Measurements from ENCODE around the gene CLEC16A.

CLEC16A gene

GRCh38 chr16:11004973-11005610 lies 60.7 kb downstream of the CLEC16A start:
- TF ChIP-seq CTCF (IDR thresholded peaks at IDR 0.05; ENCODE audit: low read depth, low read length), result no peak
- no peak overlapping the region for H3K4me3 ChIP-seq (ENCODE audit: low read depth, low read length)
- in situ Hi-C loops (cut with HindIII; ENCODE audit: low sequenced_read_pairs), result no loop called here
- peak; percentile 40 for DNase-seq (ENCODE audit: low read depth, low spot score)

- no peak for TF ChIP-seq CTCF (IDR thresholded peaks at IDR 0.05; ENCODE audit: low read depth, low read length)
- DNase-seq (ENCODE audit: low read depth, low spot score), result no peak
- in situ Hi-C loops (cut with HindIII; ENCODE audit: low sequenced_read_pairs), result no loop called here
- no peak overlapping the region for H3K4me3 ChIP-seq (ENCODE audit: low read depth, low read length)
Measured at GRCh38 chr16:11005611-11005975, 61.2 kb downstream of the CLEC16A start.

- no peak for DNase-seq (ENCODE audit: low read depth, low spot score)
- H3K4me3 ChIP-seq (ENCODE audit: low read depth, low read length), result no peak overlapping the region
- in situ Hi-C loops (cut with HindIII; ENCODE audit: low sequenced_read_pairs), result no loop called here
- TF ChIP-seq CTCF (IDR thresholded peaks at IDR 0.05; ENCODE audit: low read depth, low read length), result no peak
Measured at GRCh38 chr16:11006656-11007055, 62.3 kb downstream of the CLEC16A start.

GRCh38 chr16:11007714-11008280 lies 63.4 kb downstream of the CLEC16A start:
- in situ Hi-C loops (cut with HindIII; ENCODE audit: low sequenced_read_pairs), result no loop called here
- DNase-seq (ENCODE audit: low read depth, low spot score), result no peak
- no peak for TF ChIP-seq CTCF (IDR thresholded peaks at IDR 0.05; ENCODE audit: low read depth, low read length)
- no peak overlapping the region for H3K4me3 ChIP-seq (ENCODE audit: low read depth, low read length)

- in situ Hi-C loops (cut with HindIII; ENCODE audit: low sequenced_read_pairs), result no loop called here
- H3K4me3 ChIP-seq (ENCODE audit: low read depth, low read length), result no peak overlapping the region
- DNase-seq (ENCODE audit: low read depth, low spot score), result no peak
- TF ChIP-seq CTCF (IDR thresholded peaks at IDR 0.05; ENCODE audit: low read depth, low read length), result no peak
Measured at GRCh38 chr16:11009027-11009755, 64.8 kb downstream of the CLEC16A start.

- no peak for TF ChIP-seq CTCF (IDR thresholded peaks at IDR 0.05; ENCODE audit: low read depth, low read length)
- in situ Hi-C loops (cut with HindIII; ENCODE audit: low sequenced_read_pairs), result no loop called here
- H3K4me3 ChIP-seq (ENCODE audit: low read depth, low read length), result no peak overlapping the region
- DNase-seq (ENCODE audit: low read depth, low spot score), result no peak
Measured at GRCh38 chr16:11010575-11011221, 66.3 kb downstream of the CLEC16A start.
